Right lung (tissue), 5 donors: ENCODE results near the gene POU2AF2. TPM values are rescaled to one million over a fixed set of nuclear protein-coding genes. Genes with fewer than 3 reads are reported as not detected.
"Not testable (repeated sequence)": the region's sequence is repeated elsewhere in the genome, so short reads cannot be mapped to it uniquely, and the experiment has no call there.

Source experiments
- DNase-seq, 2 donors: peaks; one replicate each; pipeline ENCODE4 v3.0.0-alpha.2; 2013
- polyA plus RNA-seq, 5 donors: library from polyadenylated mRNA; unstranded; fragments of 120-200 nt; gene quantifications; one replicate each; pipeline versions ENCODE4 v1.2.1 to v1.2.3, GENCODE V29; 2013; ENCODE audit warnings: inconsistent platforms in 1 of 5, low replicate concordance in 1 of 5; ENCODE audit not compliant: insufficient read length in 5 of 5, insufficient read depth in 1 of 5

Gene POU2AF2
- polyA plus RNA-seq, 5 donors: 0.09 to 0.26 (median 0.20) TPM; not detected in 1

GRCh38 chr11:111258046-111258445 is 12.5 kb downstream of the POU2AF2 start:
- no peak for DNase-seq

- DNase-seq: no peak
These were observed 14.4 kb downstream of the POU2AF2 start for GRCh38 chr11:111259896-111260295.

DNA sequence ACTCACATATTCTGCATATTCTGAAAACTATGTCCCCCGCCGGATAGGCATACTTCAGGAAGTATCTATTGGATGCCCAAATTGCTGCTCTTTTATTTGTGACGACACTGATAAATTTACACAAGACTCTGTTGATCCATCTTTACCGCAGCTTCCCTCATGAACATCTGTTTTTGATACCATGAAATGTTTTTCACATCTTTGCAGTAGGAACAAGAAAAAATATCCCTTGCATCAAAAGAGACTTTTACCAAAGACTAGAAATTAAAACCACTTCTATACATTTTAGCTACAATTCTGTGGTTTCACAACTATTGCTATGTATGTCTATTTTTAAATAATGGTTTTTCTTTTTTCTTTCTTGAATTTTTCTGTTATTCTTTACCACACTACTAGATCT is 15.3 kb downstream of the POU2AF2 start:
- DNase-seq: no peak

GRCh38 chr11:111264646-111265045 is 19.1 kb downstream of the POU2AF2 start:
- DNase-seq: no peak

- DNase-seq: no peak
These were observed 19.9 kb downstream of the POU2AF2 start for GRCh38 chr11:111265421-111265820.

- DNase-seq: not testable (repeated sequence)
These were observed 22.8 kb downstream of the POU2AF2 start for GRCh38 chr11:111268303-111268702.

DNA sequence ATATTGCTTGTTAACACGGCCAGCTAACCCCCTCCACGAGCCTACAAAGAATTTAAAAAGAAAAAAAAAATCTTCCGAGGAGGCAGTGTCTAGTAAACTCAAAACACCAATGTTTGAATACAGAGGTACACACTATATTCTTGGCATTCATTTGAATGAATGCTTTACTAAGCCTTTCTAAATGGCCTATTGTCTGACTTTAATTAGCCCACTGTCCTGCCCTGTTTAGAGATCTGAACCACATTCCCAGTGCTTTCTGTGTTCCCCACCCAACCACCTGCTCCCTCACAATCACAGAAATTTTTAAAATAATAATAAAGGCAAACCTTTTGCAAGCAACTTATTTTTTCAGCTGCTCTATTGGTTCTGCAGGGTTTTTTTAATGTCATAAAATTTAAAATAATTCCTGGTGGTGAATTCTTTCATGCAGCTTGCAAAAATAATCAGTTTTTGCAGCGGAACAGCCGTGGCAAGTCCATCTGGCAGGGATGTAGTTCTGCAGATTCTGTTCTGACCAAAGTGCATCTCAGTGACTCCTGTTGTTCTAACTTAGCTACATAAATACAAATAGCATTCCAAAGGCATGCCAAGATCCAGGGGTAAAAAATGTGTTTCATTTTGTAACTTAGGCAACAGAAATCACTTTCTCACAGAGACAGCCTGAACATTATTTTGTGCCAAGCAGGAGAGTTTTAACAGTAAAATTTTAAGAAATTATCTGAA is 23.8 kb downstream of the POU2AF2 start:
- peak; percentile 30 to 38 for DNase-seq

GRCh38 chr11:111272420-111272819 is 26.9 kb downstream of the POU2AF2 start:
- DNase-seq: no peak

DNA sequence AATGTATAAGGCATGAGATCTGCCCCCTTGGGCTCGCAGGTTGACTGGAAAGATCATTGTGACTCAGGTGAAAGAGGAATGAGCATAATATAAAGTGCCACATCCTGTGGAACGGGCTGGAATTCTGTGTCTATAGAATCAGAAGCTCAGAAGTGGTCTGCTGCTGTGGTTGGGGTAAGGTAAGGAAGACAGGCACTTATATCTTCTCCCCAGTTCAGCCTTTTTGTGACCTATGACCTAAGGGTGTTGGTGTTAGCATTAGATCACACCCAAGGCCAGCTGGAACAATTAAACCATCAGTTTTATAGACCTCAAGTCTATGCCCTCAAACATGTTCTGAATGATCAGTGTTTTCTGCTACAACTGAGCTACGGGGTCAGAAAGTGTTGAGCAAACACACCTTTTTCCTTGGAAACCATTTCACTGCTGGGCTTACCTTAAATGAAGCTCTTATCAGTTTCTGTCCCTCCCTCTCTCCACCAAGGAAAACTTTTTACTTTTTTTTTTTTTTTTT is 37.1 kb downstream of the POU2AF2 start:
- DNase-seq: no peak

DNA sequence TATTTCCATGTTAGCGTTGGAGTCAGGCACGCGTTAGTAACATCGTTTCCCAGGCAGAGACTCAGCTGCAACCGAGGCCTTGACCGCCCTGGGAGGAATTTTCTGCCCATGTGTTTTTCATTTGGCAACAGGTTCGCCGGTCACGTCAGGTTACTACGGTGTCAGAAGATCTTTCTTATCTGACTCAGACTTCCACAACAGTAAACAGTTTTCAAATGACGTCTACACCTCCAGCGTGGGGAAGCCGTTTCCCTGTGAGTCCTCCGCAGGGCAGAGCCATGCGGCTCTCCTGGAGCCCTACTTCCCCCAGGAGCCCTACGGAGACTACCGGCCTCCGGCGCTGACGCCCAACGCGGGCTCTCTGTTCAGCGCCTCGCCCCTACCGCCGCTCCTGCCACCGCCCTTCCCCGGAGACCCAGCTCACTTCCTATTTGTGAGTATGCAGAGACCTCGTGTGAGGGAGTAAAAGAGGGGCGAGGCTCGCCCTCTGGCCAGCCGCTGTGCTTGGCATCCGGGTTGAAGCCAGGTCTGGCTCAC is 38.5 kb downstream of the POU2AF2 start:
- DNase-seq: no peak

DNA sequence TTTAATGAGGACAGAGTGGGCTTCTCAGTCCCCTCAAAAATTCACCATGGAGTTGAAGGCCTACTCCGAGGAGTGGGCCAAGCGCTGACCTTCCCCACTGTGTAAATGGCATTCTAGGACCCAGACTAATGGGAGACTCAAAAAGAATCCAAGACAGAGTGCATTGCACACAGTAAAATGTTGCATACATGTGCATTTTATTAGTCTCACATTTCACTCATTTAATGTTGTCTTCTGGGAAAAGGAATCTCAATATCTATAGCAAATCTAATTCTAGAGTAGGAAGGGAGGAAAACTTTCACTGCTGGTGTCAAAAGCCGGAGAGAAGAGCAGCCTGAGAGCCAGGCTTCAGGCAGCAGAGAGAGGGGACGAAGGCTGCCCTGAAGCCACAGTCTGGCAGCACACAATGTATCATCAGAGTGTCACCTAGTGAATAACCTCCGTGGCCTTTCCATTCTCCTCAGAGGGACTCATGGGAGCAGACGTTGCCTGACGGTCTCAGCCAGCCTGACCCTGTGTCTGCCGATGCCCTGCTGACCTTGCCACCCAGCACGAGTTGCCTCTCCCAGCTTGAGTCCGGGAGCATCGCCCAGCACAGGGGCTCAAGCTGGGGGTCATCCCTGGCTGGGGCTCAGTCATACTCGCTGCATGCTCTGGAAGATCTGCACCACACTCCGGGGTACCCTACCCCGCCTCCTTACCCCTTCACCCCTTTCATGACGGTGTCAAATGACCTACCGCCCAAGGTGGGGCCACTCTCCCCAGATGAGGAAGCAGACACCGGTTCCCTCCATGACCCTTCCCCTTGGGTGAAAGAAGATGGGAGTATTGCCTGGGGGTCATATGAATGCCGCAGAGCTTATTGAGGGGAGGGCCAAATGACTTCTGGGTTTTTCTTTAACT is 39.9 kb downstream of the POU2AF2 start:
- no peak for DNase-seq

- no peak for DNase-seq
These were observed 46.2 kb downstream of the POU2AF2 start for GRCh38 chr11:111291764-111292163.

DNA sequence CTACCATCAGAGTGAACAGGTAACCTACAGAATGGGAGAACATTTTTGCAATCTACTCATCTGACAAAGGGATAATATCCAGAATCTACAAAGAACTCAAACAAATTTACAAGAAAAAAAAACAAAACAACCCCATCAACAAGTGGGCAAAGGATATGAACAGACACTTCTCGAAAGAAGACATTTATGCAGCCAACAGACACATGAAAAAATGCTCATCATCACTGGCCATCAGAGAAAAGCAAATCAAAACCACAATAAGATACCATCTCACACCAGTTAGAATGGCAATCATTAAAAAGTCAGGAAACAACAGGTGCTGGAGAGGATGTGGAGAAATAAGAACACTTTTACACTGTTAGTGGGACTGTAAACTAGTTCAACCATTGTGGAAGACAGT is 46.9 kb downstream of the POU2AF2 start:
- not testable (repeated sequence) for DNase-seq

GRCh38 chr11:111296196-111296595 is 50.7 kb downstream of the POU2AF2 start:
- DNase-seq: no peak

DNA sequence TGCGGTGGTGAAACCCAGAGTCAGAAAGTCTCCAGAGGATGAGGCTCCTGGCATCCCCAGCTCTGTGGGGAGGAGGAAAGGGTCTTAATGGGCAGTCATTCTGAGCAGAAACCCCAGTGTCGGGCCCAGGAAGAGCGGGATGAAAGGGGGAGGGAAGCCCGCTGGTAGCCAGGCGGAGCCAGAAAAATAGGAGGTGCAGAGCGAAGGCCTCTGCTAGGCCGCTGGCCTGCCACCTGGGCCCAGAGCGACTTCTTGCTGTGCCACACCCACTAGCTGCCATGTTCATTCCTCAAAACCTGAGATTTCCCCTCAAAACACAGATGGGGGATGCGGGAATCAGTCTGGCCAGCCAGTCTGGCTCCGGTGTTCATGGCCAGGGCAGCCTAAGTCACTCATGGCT is 52.2 kb downstream of the POU2AF2 start:
- no peak for DNase-seq

DNA sequence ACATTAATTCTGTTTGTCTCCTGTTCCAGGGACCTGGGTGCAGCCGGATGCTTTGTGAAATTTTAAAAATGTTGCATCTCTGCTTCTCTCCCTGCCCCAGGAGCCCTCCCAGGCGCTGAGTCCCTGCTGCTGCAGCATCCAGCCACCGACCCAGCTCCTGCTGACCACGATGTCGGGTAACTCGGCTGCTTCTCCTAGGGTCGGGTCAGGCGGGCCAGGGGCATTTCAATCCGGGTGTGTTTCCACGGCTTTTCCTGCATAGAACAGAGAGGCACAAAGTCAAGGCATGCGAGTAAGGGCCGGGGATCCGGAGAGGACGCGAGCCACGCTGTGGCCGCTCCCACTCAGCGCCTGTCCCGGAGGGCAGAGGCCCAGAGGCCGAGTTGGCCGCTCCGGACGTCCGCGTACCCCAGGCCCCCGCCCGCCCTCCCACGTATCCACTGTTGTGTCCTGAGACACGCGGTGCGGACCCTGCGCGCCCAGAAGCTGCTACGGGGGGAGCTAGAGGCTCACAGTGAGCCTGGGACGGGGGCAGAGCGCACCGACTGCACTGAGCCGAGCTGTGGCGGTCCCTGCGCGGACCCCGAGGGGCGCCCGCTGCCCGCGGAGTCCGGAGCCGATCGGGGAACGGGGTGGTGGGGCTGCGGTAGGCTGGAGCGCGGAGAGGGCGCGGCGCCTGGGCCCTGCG is 53.0 kb downstream of the POU2AF2 start, which contains the start of gene POU2AF3:
Gene POU2AF3 (plus strand): TSS at position 134 of the 688 bp plus-strand sequence. CDS start 36 bp downstream, at position 170.
- no peak for DNase-seq

DNA sequence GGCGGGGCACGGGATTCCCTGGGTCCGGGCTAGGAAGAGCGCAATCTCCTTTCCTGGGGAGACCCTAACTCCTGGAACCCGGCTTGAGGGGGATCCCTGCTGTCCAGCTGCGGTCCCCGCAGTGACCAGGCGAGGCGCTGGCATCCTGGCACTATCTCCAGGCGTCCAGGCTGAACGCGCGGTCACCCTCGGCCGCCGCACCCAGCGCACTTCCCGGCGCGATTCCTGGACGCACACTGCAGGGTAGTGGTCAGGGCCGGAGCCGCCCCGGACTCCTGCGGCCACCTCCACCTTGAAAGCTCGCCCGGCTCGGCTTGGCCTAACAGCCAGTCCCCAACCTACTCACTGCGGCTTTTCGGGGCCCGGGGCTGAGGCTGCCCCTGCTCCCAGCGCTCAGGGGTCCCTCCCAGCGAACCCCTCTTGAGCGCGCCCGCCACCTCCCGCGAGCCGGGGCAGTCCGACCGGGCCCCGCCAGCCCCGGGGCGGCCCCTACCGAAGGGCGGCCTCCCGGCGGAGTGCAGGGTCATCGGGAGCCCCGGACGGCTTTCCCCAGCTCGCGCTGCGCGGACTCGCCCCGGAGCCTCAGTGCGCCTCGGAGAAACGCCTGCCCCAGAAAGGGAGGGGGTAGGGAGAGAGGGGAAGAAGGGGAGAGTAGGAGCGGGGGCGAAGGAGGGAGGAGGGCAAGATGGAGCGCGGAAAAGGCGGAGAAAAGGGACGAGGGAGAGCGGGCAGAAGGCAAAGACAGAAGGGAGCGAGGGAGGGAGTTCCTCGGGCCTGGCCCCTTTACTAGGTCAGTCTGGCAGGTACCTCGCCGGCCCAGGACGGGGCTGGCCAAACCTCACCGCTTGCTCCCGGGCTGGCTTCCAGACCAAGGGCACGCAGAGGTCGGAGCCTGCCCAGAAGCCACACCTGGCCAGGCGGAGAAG is 53.8 kb downstream of the POU2AF2 start:
- DNase-seq: peak; percentile 66 to 70

- no peak for DNase-seq
These were observed 55.0 kb downstream of the POU2AF2 start for GRCh38 chr11:111300569-111300968.

DNA sequence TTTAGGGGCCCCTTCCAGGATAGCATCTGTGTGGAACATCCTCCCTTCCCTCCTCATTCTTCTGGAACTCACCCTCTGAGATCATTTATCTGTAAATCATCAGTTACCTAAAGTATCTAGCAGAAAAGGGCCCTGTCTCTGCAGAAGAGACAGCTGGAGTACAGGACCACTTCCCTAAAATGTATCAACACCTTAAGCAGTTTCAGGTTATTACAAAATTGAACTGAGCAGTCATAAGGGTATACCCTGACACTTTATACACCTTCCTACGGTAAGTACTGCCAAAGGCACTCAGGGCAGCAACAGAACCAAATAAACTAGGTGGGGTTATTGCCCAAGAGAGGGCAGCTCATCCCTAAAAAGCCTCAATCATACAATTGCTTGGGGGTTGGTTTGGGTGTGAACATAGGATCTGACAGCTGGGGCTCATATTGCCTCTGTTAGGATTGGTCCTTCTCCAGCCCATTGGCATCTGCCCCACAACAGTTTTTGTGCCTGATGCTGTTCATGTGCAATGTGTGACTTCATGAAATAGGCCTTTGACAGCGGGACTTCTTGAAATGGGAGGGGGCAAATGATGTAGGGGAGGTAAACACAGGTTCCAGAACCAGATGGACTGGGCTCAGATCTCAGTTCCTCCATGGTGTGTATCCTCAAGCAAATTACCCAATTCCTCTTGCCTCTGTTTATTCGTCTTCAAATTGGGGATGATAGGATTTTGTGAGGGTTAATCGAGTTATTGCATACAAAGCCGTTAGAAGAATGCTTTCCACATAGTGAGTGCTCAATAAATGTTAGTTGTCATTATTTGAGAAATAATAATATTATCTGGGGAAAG is 55.7 kb downstream of the POU2AF2 start:
- DNase-seq: no peak

DNA sequence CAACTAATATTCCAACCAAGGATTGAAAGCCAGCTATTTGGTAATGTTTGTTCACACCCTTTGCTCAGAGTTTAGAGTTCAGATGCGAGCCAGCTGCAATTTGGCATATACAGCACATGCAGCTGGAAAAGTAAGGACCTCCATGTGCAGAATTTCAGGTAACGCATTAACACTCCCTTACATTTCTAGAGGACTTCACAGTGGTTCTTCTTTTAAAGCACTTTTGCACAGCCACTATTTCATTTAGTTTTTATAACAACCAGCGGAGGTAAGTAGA is 56.3 kb downstream of the POU2AF2 start:
- no peak for DNase-seq
